HEK293 (cell line): ENCODE results near the gene C9orf152.

Source experiments
- CTCF ChIP-seq: fragments of 450-650 bp; formaldehyde crosslinking; IDR thresholded peaks from 2 replicates; pipeline ENCODE4 v1.5.1; 2016; ENCODE audit warnings: missing biosample characterization, missing genetic modification characterization
- PBX3 ChIP-seq: sonication (generic); formaldehyde crosslinking; IDR thresholded peaks from 2 replicates; pipeline ENCODE4 v1.8.1; 2022; ENCODE audit warnings: mild to moderate bottlenecking, moderate library complexity, missing genetic modification reagents
- REST ChIP-seq: fragments of 450-650 bp; formaldehyde crosslinking; IDR thresholded peaks from 2 replicates; pipeline ENCODE4 v1.5.1; 2016; ENCODE audit warnings: missing biosample characterization, missing genetic modification characterization
- SETDB1 ChIP-seq: IDR thresholded peaks from one replicate; pipeline ENCODE4 v1.6.1; 2017; ENCODE audit warnings: mild to moderate bottlenecking, low read length, moderate library complexity, mixed read lengths; ENCODE audit not compliant: insufficient read length
- ZBTB7A ChIP-seq: fragments of 450-650 bp; formaldehyde crosslinking; IDR thresholded peaks from 2 replicates; pipeline ENCODE4 v1.5.1; 2016; ENCODE audit warnings: low read depth, missing biosample characterization, missing genetic modification characterization
- ZNF302 ChIP-seq: fragments of 450-650 bp; formaldehyde crosslinking; IDR thresholded peaks from 2 replicates; pipeline ENCODE4 v1.5.1; 2016; ENCODE audit warnings: missing biosample characterization, missing genetic modification characterization, low read depth
- ZNF501 ChIP-seq: fragments of 450-650 bp; formaldehyde crosslinking; IDR thresholded peaks from 2 replicates; pipeline ENCODE4 v1.5.1; 2016; ENCODE audit warnings: missing biosample characterization, missing genetic modification characterization
- ZNF692 ChIP-seq: fragments of 450-650 bp; formaldehyde crosslinking; IDR thresholded peaks from 2 replicates; pipeline ENCODE4 v1.5.1; 2016; ENCODE audit warnings: missing biosample characterization, missing genetic modification characterization
- ZNF747 ChIP-seq: fragments of 450-650 bp; formaldehyde crosslinking; IDR thresholded peaks from 2 replicates; pipeline ENCODE4 v1.5.1; 2016; ENCODE audit warnings: missing biosample characterization, missing genetic modification characterization
- ZSCAN5A ChIP-seq: fragments of 450-650 bp; formaldehyde crosslinking; IDR thresholded peaks from 2 replicates; pipeline ENCODE4 v1.5.1; 2016; ENCODE audit warnings: missing biosample characterization, missing genetic modification characterization

- TF ChIP-seq ZBTB7A (tag by site-specific recombination): no peak
- TF ChIP-seq REST (tag by site-specific recombination): no peak
- TF ChIP-seq ZSCAN5A (tag by site-specific recombination): no peak
- TF ChIP-seq CTCF (tag by site-specific recombination): no peak
- no peak for TF ChIP-seq ZNF501
- no peak for TF ChIP-seq SETDB1
- TF ChIP-seq ZNF747 (tag by site-specific recombination): no peak
- no peak for TF ChIP-seq ZNF302 (tag by site-specific recombination)
- TF ChIP-seq ZNF692 (tag by site-specific recombination): no peak
- TF ChIP-seq PBX3 (CRISPR knock-in tag): no peak
Measured at GRCh38 chr9:110246214-110246613, 38.3 kb upstream of the C9orf152 start.
